Stomach (tissue), 9 donors: Measurements from ENCODE around the gene RPS14. TPM values are rescaled to one million over a fixed set of nuclear protein-coding genes. Genes with fewer than 3 reads are reported as not detected.

Experiments
- DNase-seq, 2 donors: peaks; one replicate each; pipeline versions ENCODE4 v3.0.0 to v3.0.0-alpha.2; 2013 to 2019
- H3K27ac ChIP-seq, 5 donors: fragments of 200-600 bp in 4 of 5; sonication (generic) in 4 of 5; one replicate each; pipeline ENCODE4 v1.5.1; 2013 to 2019; ENCODE audit warnings: mild to moderate bottlenecking in 1 of 5, moderate library complexity in 1 of 5
- H3K27me3 ChIP-seq, 3 donors: fragments of 200-600 bp; sonication (generic); one replicate each; pipeline ENCODE4 v1.5.1; 2017 to 2019; ENCODE audit warnings: mixed run types in 1 of 3
- H3K36me3 ChIP-seq, 4 donors: fragments of 200-600 bp; sonication (generic); 1 replicate in 3 of 4; 2 replicates in 1 of 4; pipeline ENCODE4 v1.5.1; 2016 to 2019
- H3K4me1 ChIP-seq, 4 donors: fragments of 200-600 bp; sonication (generic); one replicate each; pipeline ENCODE4 v1.5.1; 2016 to 2019
- H3K4me3 ChIP-seq, 4 donors: fragments of 200-600 bp; sonication (generic) in 3 of 4; one replicate each; pipeline ENCODE4 v1.5.1; 2016 to 2019; ENCODE audit warnings: mild to moderate bottlenecking in 1 of 4
- H3K9me3 ChIP-seq, 4 donors: fragments of 200-600 bp; sonication (generic); one replicate each; pipeline ENCODE4 v1.5.1; 2016 to 2019
- EP300 ChIP-seq: sonication (generic); formaldehyde crosslinking; IDR thresholded peaks from one replicate; pipeline ENCODE4 v1.6.1; 2017; ENCODE audit warnings: antibody characterized with exemption
- POLR2A ChIP-seq, 4 donors: fragments of 450-650 bp; IDR thresholded peaks; one replicate each; pipeline ENCODE4 v1.6.1; 2016; ENCODE audit warnings: antibody characterized with exemption in 4 of 4, control low read depth in 2 of 4, mild to moderate bottlenecking in 1 of 4, moderate library complexity in 1 of 4
- POLR2AphosphoS5 ChIP-seq, 3 donors: sonication (generic); formaldehyde crosslinking; IDR thresholded peaks; one replicate each; pipeline ENCODE4 v1.6.1; 2016; ENCODE audit warnings: antibody characterized with exemption in 3 of 3
- WGBS, 5 donors: extraction: QIAGEN DNeasy Blood & Tissue Kit in 3 of 5; methylation state at CpG; one replicate each; pipeline versions ENCODE4 v1.1.5 to v1.1.7; 2013 to 2018; 5-methylcytosine and 5-hydroxymethylcytosine counted together
- intact Hi-C: fragments of 100-400 bp; cut with DNase I; formaldehyde crosslinking; loops from one replicate; pipeline ENCODE4 v1.15.1; 2023; ENCODE audit warnings: low total_unique reads
- polyA plus RNA-seq, 3 donors: library from polyadenylated mRNA; stranded (reverse); fragments of 200-250 nt; gene quantifications; one replicate each; pipeline ENCODE4 v1.2.3, GENCODE V29; 2013
- total RNA-seq, 5 donors: library from RNA; depleted of rRNA; stranded (reverse); fragments of >200 nt; gene quantifications; one replicate each; pipeline versions ENCODE4 v1.1.0 to v1.2.3, GENCODE V29; 2014 to 2016
- TF ChIP-seq, protein P1 (sequence below), 7 experiments: fragments of 450-650 bp in 4 of 7; fragments of 200-600 bp in 3 of 7; sonication (generic) in 3 of 7; IDR thresholded peaks; one replicate each; pipeline ENCODE4 v1.5.1; 2016 to 2019; ENCODE audit warnings: antibody characterized with exemption in 7 of 7, control low read depth in 2 of 7, mild to moderate bottlenecking in 1 of 7
- donor health status: healthy with polysubstance abuse.
- donor health status: Bipolar disorder and iron deficiency.
- donor health status: healthy.

RPS14 gene
- total and polyA plus RNA-seq, 8 donors = 899 to 6,427 (median 3,570) TPM

DNA sequence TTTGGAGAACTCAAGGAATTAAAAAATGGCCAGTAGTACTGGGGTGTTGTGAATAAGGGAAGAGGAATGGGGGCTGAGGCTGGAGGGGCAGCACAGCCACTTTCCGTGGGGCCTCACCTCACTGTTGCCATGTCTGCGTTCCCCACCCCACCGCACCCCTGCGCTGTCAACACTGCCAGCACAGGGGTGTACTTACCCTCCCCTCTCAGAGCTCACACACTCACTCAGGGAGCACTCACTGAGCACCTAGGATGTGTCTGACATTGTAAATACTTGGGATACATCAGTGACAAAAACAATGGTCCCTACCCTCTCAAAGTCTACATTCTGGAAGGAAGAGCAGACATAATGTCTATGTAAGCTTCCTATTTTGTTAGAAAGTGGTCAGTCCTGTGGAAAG, 3.4 kb upstream of the RPS14 start:
- peaks cover 10 to 17% (median 11%) of the 10 kb centered on the region in 4 donors for H3K4me1 ChIP-seq
- DNase-seq = no peak
- no peak overlapping the region for H3K4me3 ChIP-seq
- TF ChIP-seq POLR2AphosphoS5 (IDR thresholded peaks at IDR 0.05) (no peak), EP300 (no peak), POLR2A (IDR thresholded peaks at IDR 0.05) (no peak)
- no peaks in the 10 kb centered on the region for H3K27me3 ChIP-seq
- no peaks in the 10 kb centered on the region for H3K9me3 ChIP-seq
- H3K36me3 ChIP-seq = peaks cover 0 to 1% (median under 1%) of the 10 kb centered on the region in 4 donors
- no peak overlapping the region for H3K27ac ChIP-seq
- WGBS, 5 donors = 86 to 100% (median 92%) methylated on average over 4 of the region's 4 CpGs
- intact Hi-C loops = no loop called here

DNA sequence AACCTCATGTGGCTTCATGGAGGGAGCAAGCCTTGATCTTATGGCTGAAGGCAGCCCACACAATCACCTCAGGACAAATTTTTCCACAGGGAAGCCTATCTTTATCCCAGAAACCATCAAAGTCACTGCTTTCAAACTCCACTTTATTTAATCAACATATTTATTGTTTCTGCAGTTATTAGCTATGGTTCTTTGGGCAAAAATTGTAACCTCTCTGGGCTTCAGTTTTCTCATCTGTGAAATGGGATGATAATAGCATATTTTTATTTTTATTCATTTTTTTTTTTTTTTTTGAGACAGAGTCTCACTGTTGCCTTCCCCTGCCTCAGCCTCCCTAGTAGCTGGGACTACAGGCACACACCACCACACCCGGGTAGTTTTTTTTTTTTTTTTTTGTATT, 2.1 kb upstream of the RPS14 start:
- H3K27ac ChIP-seq = no peak overlapping the region
- peaks cover 12 to 25% (median 23%) of the 10 kb centered on the region in 4 donors for H3K4me1 ChIP-seq
- 84 to 100% (median 100%) methylated on average over 1 of the region's 1 CpG for WGBS, 5 donors
- intact Hi-C loops = no loop called here
- DNase-seq = no peak
- no peaks in the 10 kb centered on the region for H3K27me3 ChIP-seq
- H3K36me3 ChIP-seq = peaks cover 10 to 14% (median 14%) of the 10 kb centered on the region in 4 donors
- TF ChIP-seq, protein P1, sequence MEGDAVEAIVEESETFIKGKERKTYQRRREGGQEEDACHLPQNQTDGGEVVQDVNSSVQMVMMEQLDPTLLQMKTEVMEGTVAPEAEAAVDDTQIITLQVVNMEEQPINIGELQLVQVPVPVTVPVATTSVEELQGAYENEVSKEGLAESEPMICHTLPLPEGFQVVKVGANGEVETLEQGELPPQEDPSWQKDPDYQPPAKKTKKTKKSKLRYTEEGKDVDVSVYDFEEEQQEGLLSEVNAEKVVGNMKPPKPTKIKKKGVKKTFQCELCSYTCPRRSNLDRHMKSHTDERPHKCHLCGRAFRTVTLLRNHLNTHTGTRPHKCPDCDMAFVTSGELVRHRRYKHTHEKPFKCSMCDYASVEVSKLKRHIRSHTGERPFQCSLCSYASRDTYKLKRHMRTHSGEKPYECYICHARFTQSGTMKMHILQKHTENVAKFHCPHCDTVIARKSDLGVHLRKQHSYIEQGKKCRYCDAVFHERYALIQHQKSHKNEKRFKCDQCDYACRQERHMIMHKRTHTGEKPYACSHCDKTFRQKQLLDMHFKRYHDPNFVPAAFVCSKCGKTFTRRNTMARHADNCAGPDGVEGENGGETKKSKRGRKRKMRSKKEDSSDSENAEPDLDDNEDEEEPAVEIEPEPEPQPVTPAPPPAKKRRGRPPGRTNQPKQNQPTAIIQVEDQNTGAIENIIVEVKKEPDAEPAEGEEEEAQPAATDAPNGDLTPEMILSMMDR (IDR thresholded peaks at IDR 0.05) = no peak
- TF ChIP-seq POLR2AphosphoS5 (IDR thresholded peaks at IDR 0.05) (no peak), POLR2A (IDR thresholded peaks at IDR 0.05) (no peak), EP300 (no peak)
- no peak overlapping the region for H3K4me3 ChIP-seq
- H3K9me3 ChIP-seq = no peaks in the 10 kb centered on the region

DNA sequence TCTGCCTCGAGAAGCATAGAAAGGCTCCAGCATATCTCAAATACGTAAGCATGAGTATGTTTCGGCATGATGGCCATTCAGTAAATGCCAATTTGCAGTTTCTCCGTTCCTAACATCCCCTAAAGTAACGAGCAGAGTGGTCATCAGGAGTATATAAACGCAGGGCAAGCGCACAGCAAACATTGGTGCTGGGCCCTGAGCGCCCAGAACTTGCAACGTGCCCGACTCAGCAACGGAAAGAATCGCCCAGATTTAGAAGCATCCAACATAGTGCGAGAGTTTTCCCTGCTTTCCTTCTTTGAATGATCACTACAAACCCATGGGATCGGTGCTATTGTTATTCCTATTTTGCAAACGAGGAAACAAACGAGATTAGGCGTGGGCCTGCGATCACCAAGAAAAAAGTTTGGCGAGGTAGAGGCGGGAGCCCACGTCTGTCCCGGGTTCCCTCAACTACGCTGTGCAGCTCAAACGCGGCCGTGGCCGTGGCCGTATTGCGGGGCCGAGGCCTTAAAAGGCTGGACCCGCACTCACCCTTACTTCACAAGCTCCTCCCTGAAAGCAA, 505 bp downstream of the RPS14 start:
- peak overlapping the region; percentile 93 to 99 (median 94) for H3K27ac ChIP-seq
- H3K9me3 ChIP-seq = no peaks in the 10 kb centered on the region
- WGBS, 5 donors = 0 to 1% (median 0%) methylated on average over 31 of the region's 31 CpGs
- H3K4me3 ChIP-seq = peak overlapping the region; percentile 61 to 91 (median 70)
- H3K27me3 ChIP-seq = no peaks in the 10 kb centered on the region
- no peak for TF ChIP-seq POLR2A (IDR thresholded peaks at IDR 0.05)
- TF ChIP-seq, protein P1 (IDR thresholded peaks at IDR 0.05) = no peak
- H3K36me3 ChIP-seq = peaks cover 35 to 40% (median 40%) of the 10 kb centered on the region in 4 donors
- peak in 1 of 2 donors; percentile 55 for DNase-seq
- H3K4me1 ChIP-seq = peaks cover 12 to 39% (median 28%) of the 10 kb centered on the region in 4 donors
- intact Hi-C loops = no loop called here

DNA sequence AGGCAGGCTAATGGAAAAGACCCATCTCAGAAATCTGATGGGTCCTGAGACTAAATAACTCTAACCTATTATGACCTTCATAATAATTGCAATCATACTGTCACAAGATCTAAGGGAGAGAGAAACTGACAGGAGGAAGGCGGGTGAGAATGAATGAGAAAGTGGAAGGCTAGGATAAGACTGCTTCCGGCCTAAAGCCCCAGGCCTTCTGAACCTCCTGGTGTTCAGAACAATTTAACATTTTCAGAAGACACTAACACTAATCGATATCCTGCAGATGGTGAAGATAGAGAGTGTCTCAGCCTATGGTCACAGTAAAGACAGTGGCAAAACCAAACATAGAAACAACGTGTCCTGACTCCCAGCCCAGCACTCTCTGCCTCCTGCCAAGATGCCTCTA, 1.2 kb downstream of the RPS14 start:
- H3K4me1 ChIP-seq = peaks cover 12 to 39% (median 30%) of the 10 kb centered on the region in 4 donors
- DNase-seq = no peak
- no peaks in the 10 kb centered on the region for H3K9me3 ChIP-seq
- peaks cover 42 to 47% (median 47%) of the 10 kb centered on the region in 4 donors for H3K36me3 ChIP-seq
- peak overlapping the region; percentile 61 to 91 (median 70) for H3K4me3 ChIP-seq
- intact Hi-C loops = no loop called here
- WGBS, 5 donors = 10 to 21% (median 14%) methylated on average over 4 of the region's 4 CpGs
- H3K27ac ChIP-seq = peak overlapping the region in 4 of 5 donors; percentile 93 to 99 (median 94)
- H3K27me3 ChIP-seq = no peaks in the 10 kb centered on the region
- TF ChIP-seq, protein P1 (IDR thresholded peaks at IDR 0.05) = no peak
- TF ChIP-seq POLR2AphosphoS5 (IDR thresholded peaks at IDR 0.05) = no peak
- TF ChIP-seq POLR2A (IDR thresholded peaks at IDR 0.05) = no peak
- no peak for TF ChIP-seq EP300

DNA sequence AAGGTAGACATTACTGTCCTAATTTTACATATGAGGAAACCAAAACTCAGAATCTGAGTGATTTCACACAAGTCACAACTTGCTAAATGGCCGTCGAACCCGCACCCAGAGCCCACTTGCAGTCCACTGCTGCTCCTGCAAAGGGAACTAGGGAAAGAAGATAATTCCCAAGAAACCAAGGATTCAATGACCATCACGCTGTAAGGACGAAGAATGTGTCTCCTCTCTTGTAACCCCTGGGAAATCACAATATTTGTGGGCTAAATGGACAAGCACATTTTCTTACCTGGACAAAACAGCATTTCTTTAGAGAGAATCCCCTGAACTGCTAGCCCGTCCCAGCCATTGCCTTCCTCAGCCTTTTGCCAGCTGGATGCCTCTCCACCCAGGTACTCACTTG, 2.4 kb downstream of the RPS14 start:
- Histone ChIP-seq H3K4me1 (peaks cover 12 to 39% (median 31%) of the 10 kb centered on the region in 4 donors), H3K4me3 (peak overlapping the region in 1 of 4 donors; percentile 61), H3K9me3 (no peaks in the 10 kb centered on the region), H3K27ac (no peak overlapping the region), H3K27me3 (no peaks in the 10 kb centered on the region), H3K36me3 (peaks cover 44 to 58% (median 56%) of the 10 kb centered on the region in 4 donors)
- intact Hi-C loops = no loop called here
- no peak for TF ChIP-seq EP300
- no peak for TF ChIP-seq POLR2AphosphoS5 (IDR thresholded peaks at IDR 0.05)
- TF ChIP-seq POLR2A (IDR thresholded peaks at IDR 0.05) = no peak
- TF ChIP-seq, protein P1 (IDR thresholded peaks at IDR 0.05) = no peak
- WGBS, 5 donors = 77 to 92% (median 89%) methylated on average over 6 of the region's 6 CpGs
- DNase-seq = no peak
